Endometrial microvascular endothelial cells (primary cell): ENCODE data around the gene PPM1G. TPM values are rescaled to one million over a fixed set of nuclear protein-coding genes. Genes with fewer than 3 reads are reported as not detected.
"Not testable (repeated sequence)": the region's sequence is repeated elsewhere in the genome, so short reads cannot be mapped to it uniquely, and the experiment has no call there.

Experiments
- in situ Hi-C: cut with HindIII; loops from 2 replicates; pipeline ENCODE4 v1.10.0; 2017; ENCODE audit warnings: low sequenced_read_pairs, low pct_unique_long_range_greater_than_20kb; ENCODE audit errors: inconsistent ontology term
- total RNA-seq: library from RNA; depleted of rRNA; stranded (reverse); fragments of >200 nt; gene quantifications from one replicate; pipeline ENCODE4 v1.2.3, GENCODE V29; 2015; ENCODE audit errors: inconsistent ontology term

PPM1G gene, protein sequence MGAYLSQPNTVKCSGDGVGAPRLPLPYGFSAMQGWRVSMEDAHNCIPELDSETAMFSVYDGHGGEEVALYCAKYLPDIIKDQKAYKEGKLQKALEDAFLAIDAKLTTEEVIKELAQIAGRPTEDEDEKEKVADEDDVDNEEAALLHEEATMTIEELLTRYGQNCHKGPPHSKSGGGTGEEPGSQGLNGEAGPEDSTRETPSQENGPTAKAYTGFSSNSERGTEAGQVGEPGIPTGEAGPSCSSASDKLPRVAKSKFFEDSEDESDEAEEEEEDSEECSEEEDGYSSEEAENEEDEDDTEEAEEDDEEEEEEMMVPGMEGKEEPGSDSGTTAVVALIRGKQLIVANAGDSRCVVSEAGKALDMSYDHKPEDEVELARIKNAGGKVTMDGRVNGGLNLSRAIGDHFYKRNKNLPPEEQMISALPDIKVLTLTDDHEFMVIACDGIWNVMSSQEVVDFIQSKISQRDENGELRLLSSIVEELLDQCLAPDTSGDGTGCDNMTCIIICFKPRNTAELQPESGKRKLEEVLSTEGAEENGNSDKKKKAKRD
- total RNA-seq: 156 TPM

DNA sequence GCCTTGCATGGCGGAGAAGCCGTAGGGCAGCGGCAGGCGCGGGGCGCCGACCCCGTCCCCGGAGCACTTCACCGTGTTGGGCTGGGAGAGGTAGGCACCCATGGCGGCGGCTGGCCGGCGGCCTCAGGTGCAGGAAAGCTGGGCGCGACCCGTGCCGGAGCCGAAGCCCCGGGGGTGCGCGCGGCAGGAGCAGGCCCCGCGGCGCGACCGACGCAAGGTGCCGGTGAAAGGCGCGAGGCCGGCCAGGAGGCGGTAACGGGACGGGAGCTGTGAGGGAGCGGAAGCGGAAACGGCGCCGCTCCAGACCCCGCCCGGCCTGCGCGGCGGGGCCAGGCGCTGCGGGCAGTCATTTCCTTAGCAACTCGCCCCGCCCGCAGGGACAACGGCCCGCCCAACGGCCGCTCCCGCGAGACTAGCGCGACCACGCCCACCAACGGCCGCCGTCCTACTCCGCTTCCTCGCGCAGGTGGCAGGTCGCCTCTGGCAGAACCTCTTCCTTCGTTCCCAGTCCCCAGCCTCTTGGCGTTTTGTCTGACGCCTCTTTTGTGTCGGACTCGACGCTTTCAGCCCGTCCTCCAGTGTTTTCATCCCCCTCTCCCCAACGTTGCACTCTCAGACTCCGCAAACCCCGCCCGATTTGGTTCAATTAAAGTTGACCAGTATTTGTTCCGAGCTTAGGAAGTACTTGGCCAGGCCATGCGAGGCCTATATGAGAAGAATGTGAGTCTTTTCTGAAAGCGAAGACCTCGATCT is at the start of gene PPM1G:
TSS of gene PPM1G (minus strand) at position 271 of the 753 bp plus-strand sequence. CDS start at position 102, 169 bp downstream.
- in situ Hi-C loops: no loop called here

DNA sequence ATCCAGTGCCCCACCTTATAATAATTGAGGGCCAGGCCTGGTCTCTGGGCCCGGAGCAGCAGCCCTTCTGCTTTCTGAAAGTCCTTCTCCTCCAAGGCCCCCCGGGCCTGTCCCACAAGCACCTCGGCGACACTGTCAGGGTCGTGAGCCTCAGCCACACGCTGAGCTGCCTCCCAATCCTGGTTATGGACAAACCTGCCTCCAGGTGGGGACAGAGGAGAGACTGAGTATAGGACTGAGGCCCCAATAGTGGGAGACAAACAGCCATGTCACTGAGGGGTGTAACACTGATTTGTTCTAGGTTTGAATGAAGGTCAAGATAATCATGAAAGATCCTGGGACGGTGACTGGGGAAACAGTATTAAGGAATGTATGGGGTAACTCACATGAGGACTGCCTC is 44.6 kb upstream of the PPM1G start:
- in situ Hi-C loops: no loop called here

DNA sequence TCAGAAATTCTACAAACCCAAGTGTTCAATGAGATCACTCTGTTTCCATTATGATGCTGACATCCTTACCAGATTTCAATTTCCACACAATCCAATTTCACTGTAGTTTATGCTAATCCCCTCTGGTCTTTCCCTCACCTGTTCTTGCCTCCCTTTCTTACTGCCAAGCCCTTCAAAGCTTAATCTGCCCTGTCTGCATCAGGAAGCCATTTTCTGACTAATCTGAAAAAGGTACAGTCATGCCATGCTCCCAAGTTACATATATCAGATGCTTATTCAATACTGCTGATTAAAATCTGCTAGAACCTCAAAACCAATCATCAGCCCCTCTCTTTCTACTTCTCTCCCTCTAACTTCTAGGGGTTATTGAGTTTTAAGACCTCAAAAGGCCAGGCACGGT is 41.7 kb upstream of the PPM1G start:
- in situ Hi-C loops: no loop called here

DNA sequence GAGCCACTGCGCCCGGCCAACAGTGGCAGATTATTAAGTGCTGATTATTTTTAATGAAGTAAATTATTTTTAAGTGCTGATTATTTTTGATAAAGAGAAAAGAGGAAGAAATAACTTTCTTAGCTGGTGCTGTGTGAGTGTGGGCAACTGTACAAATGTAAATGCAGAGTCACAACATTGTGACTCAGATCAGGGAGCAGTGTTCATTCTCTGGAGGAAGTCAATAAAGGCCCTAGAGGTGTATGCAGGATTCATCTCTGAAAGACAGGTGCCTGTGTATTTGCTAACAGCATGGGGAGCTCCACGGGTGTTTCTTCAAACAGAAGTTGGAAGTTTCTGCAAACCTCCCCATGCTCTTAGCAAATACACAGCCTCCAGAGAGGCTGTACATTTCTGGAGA is 39.0 kb upstream of the PPM1G start:
- in situ Hi-C loops: no loop called here

DNA sequence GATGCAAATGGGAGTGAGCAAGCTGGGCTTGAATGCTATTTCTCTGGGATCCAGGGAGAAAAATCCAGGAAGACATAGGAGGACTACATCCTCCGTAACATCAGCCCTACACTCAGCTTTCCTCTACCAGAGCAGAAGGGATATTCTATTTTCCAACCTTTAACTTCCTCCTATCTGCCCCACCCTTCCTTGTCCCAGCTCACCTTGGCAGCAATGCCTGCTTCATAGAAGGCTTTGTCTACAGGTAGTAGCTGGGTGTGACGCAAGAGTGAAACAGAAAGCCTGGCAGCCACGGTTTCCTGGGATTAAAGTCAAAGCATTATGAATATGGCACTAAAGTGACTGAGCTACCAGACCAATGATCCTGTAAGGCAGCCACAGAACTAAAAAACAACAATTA is 36.7 kb upstream of the PPM1G start:
- in situ Hi-C loops: no loop called here

DNA sequence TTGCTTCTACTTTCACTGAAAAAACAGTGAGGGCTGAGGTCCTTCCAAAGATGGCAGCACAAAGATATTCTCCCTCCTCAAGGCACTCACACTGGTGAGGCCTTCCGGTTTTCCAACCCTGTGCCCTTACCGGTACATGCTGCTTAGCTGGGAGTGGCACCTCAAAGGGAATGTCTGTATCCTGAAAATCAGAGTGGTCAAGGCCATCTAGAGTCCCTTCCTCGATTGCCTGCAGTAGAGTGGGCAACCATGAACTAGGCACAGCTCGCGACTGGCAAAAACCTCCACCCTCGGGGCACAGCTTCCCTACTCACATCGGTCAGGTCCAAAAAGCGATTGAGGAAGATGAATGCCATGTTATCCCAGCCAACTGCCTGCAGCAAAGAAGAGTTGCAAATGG is 36.2 kb upstream of the PPM1G start:
- in situ Hi-C loops: no loop called here

DNA sequence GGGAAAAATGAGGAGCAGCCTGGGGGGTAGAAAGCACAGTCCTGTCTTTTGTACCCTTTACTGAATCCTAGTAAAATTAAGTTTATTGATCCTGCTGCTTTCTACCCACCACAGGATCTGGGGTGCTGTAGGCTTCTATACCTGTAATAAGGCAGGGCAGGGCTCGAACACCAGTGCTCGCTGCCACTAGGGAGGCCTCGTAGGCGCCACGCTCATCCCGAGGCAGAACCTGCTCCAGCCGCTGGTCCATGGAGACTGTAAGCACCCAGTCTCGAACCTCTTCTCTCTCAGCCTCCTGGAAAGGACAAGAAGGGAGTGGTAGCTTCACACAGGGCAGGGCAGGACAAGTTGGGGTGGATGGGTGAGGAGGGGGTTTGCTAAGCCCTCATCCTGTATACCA is 35.8 kb upstream of the PPM1G start:
- in situ Hi-C loops: no loop called here

DNA sequence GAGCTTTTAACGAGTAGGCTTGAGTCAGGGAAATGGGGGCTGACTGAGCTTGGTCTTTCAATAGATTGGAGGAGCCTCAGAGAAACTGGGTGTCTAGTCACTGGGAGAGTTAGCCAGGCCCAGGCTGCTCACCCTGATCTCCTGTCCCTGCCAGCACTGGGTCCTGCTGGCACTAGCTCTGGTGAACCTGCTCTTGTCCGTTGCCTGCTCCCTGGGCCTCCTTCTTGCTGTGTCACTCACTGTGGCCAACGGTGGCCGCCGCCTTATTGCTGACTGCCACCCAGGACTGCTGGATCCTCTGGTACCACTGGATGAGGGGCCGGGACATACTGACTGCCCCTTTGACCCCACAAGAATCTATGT is 33.5 kb upstream of the PPM1G start:
- in situ Hi-C loops: no loop called here

DNA sequence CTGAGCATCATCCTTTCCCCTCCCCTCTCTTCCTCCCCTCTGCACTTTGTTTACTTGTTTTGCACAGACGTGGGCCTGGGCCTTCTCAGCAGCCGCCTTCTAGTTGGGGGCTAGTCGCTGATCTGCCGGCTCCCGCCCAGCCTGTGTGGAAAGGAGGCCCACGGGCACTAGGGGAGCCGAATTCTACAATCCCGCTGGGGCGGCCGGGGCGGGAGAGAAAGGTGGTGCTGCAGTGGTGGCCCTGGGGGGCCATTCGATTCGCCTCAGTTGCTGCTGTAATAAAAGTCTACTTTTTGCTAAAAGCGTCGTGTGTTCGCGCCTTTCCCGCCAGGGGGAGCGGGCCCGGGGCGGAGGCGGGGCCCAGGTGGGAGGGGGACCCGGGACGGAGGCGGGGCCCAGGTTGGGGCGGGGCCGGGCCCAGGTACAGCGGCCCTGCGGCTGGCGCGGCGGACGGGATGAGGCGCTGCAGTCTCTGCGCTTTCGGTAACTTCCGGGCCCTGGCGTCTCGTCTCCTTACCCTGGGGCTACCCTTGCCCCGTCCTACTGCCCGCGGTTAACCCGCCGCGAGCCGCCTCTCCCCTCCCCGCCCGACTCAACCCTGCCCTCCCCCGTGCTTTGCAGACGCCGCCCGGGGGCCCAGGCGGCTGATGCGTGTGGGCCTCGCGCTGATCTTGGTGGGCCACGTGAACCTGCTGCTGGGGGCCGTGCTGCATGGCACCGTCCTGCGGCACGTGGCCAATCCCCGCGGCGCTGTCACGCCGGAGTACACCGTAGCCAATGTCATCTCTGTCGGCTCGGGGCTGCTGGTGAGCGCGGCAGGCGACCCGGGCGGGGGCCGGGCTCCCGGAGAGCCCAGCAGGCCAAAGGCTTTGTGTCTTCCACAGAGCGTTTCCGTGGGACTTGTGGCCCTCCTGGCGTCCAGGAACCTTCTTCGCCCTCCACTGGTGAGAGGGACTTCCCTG is 32.8 kb upstream of the PPM1G start, which contains the start of gene KRTCAP3:
TSS of gene KRTCAP3 (plus strand) at position 424 of the 962 bp plus-strand sequence. CDS start at position 456, 32 bp downstream.
- in situ Hi-C loops: no loop called here

DNA sequence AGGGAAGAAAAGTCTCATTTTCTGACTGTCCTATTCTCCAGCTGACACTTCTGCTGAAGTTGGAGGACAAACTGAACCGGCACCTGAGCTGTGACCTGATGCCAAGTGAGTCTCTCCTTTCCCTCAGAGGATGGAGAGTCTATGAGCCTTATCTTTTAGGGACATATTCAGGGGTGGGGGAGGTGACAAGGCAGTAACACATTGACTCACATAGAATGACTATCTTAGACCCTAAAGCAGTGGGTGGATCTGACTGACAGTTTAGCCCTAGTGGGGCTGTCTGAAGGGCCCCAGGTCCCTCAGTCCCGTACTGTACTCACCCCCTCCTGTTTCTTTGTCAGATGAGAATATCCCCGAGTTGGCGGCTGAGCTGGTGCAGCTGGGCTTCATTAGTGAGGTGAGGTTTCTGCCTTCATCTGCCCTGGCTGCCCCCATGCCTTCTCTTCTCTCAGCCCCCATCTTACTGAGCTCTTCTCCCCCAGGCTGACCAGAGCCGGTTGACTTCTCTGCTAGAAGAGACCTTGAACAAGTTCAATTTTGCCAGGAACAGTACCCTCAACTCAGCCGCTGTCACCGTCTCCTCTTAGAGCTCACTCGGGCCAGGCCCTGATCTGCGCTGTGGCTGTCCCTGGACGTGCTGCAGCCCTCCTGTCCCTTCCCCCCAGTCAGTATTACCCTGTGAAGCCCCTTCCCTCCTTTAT is 32.0 kb upstream of the PPM1G start:
- in situ Hi-C loops: no loop called here

DNA sequence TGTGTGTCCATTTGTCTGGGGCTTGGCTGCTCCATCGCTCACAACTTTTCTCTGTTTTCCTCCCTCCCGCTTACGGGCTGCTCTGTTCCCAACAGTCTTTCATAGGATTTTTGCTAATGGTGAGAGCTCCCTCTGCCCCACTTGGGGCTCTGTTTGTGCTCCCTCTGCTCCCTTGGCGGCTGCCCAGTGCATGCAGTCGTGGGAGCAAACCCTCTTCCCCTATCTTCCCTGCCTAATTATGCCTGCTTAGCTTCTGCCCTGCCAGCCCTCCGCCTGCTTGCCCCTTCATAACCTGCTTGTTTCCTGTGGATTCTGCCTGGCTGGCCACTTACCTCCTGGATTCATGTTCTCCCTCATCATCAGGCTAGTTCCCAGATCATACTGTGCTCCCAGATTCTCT is 26.2 kb upstream of the PPM1G start:
- in situ Hi-C loops: no loop called here

DNA sequence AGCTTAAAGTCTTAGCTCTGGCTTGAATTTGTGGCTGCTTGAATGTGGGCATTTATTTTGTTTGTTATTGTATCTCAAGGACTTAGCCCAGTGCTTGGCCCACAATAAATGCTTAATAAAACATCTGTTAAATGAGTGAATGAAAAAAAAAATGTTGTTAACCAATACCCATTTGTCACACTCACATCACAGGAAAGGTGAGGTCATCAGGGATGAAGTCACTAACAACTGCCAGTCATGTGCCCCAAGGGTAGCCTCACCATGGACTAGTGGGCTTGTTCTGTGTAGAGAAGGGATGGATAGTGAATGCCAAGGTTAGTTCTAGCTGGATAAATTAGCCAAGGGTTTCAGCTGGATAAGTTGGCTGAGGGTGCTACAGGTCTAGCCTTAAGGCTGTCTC is 22.0 kb upstream of the PPM1G start:
- in situ Hi-C loops: no loop called here

DNA sequence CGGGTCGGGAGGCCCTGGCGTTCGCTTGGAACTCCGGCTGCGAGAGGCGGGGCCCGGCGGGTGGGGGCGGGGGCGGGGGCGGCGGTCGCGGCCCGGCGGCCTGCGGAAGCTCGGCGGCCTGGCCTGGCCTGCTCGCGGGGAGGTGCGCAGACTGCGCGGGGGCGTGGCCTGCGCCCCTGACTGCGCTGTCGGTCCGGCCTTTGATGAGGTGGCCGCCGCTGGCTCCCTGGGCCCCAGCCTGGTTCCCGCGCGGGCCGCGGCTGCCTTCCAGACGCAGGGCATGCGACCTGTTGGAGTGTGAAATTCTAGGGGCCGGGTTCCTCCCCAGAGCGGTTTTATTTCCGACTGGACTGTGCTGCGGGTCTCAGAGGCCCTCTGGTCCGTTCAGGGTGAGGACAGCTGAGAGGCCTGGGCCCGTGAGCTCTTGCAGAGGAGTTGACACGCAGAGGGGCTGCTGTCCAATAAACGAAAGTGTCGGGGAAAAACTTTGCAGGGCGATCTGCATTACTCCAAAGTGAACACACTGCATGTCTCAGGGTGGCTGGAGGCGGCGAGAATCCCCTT is 19.7 kb upstream of the PPM1G start:
- in situ Hi-C loops: no loop called here

DNA sequence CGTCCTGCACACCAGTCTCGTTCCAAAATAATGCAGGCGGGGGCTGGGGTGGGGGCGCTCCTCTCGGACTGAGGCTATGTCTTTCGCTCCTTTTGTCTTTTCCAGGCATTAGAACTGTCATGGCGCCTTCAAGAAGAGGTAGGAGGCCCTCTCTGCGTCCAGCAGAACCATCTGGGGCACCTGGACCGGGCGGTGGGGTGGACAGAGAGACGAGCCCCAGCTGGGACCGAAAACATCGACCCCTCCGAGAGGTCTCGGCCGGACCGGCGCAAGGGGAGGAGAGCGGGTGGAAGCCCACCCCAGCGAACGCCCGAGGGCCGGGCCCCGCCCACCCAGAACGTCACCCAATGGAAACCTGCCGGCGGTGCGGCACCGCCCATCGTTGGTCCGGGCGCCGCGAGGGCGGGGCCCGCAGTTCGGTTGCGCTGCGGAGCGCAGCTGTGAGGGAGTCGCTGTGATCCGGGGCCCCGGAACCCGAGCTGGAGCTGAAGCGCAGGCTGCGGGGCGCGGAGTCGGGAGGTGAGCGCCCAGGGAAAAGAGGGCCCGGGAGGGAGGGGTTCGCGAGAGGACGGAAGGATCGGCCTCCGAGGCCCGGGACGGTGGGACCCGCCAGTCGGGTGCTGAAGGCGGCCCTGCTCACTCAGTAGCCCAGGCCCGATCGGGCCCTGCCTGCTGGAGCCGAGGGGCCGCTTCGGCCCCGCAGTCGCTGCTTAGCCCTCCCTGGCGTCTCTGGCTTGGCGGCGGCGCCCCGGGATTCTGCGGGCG is 19.0 kb upstream of the PPM1G start, which contains the start of gene NRBP1:
TSS of gene NRBP1 (plus strand) at position 419 of the 765 bp plus-strand sequence. CDS start 4,643 bp downstream, outside the sequence.
- in situ Hi-C loops: no loop called here

DNA sequence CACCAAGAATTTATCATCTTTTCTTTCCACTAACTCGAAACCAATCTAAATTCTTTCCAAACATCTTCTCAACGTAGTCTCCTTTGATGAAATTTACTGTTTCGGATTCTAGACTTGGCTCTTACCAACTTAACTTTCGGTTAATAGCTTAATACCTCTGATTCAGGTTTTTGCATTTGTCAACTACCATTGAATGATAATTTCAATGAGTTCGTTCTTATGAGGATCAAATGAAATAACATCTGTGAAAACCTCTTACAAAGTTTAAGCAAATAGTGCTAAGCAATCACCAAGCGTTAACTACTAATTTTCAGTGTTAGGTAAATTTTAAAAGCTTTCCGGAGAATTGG is 18.4 kb upstream of the PPM1G start:
- in situ Hi-C loops: no loop called here

DNA sequence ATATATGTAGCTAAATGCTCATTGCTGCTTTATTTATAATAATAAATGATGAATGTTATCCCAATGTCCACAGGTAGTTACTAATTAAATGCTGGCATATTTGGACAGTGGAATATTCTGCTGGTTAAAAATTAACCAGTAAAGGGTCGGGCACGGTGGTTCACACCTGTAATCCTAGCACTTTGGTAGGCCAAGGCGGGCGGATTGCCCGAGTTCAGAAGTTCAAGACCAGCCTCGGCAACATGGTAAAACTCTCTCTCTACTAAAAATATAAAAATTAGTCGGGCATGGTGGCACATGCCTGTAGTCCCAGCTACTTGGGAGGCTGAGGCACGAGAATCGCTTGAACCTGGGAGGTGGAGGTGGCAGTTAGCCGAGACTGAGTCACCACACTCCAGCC is 15.6 kb upstream of the PPM1G start:
- in situ Hi-C loops: not testable (repeated sequence)

DNA sequence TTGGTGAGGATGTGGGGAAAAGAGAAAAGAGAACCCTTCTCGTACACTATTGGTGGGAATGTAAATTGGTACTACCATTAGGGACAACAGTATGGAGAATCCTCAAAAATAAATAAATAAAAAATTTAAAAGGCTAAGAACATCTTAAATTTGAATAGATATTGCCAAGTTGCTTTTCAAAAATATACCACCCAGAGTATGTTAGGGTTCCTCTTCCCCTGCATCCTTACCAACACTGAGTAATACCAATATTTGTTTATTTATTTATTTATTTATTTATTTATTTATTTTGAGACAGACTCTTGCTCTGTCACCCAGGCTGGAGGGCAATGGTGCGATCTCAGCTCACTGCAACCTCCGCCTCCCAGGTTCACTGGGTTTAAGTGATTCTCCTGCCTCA is 13.6 kb upstream of the PPM1G start:
- in situ Hi-C loops: no loop called here
